NCI-H128 (cell line): ENCODE data around the gene SLC1A2.

Experiments
- DNase-seq: peaks from one replicate; lab custom pipeline; 2025; ENCODE audit not compliant: unreplicated experiment; lab: John Stamatoyannopoulos, UW

SLC1A2 gene

GRCh38 chr11:35414311-35414710 lies 5.0 kb downstream of the SLC1A2 start:
- DNase-seq, result no peak

DNA sequence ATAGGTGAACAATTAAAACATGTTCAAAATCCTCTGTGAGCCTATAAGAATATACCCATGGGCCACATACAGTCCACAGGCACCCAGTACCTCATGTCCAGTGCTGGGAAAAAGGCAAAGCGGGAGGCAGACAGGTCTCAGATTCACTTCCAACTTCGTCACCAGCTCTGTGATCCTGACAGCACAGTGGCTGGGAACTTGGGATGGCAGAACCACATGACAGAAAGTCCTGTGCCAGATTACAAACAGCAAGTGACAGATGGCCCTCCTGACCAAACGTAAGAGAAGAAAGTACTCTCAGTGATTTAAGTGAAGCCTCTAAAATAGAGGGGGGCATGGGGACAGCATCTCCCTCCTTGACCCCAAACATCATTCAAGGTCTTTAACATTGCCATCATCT lies 5.8 kb downstream of the SLC1A2 start:
- DNase-seq, result no peak

GRCh38 chr11:35412285-35412684 lies 7.1 kb downstream of the SLC1A2 start:
- DNase-seq, result no peak

DNA sequence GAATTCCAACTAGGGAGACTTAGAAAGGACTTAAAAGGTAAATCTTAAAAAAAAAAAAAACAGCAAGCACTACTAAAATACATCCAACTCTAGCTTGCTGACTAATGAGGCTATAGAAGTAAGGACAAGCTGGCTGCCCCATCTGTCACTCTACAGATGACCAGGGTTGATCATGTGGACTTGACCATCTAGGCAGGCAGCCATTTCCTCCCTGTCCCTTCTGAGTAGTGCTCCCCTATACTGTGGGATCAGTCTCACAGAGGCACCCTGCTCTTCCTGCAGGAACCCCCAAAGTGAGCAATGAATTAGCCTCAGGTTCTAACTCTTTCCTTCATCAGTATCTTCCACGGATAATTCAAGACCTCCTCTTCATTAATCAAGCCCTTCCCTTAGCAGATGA lies 12.3 kb downstream of the SLC1A2 start:
- DNase-seq, result no peak

- no peak for DNase-seq
Measured at GRCh38 chr11:35404388-35404775, 15.0 kb downstream of the SLC1A2 start.

DNA sequence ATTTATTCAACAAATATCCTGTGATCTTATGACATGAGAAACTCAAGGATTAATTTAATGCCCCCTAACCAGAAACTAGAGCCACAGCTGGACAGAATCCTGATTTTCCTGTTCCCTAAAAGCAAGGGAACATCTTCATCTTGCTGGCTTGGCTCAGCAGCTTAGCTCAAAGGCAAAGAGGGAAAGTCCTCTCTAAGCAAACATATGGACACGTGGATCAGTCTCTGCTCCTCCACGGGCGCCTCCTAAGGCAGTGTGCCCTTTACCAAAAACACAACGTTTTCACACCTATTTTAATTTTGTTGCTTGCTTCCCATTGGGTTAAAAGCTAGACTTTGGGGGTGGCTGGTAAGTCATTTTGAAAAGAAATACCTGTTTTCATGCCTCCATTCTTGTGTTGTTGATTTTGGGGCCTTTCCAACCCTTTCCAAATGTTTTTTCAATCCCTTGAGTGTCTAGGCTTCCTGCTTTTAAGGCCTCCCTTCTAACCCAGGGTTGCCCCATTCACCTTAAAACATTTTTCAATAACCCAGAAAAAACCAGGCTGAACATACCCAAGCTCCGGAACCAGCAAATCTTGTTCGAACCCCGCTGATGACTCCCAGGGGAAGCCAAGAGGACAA lies 15.5 kb downstream of the SLC1A2 start:
- DNase-seq, result no peak

GRCh38 chr11:35402751-35403660 lies 16.4 kb downstream of the SLC1A2 start:
- DNase-seq, result no peak

GRCh38 chr11:35398881-35399280 lies 20.5 kb downstream of the SLC1A2 start:
- no peak for DNase-seq

GRCh38 chr11:35394941-35395340 lies 24.4 kb downstream of the SLC1A2 start:
- no peak for DNase-seq

GRCh38 chr11:35393098-35393497 lies 26.3 kb downstream of the SLC1A2 start:
- DNase-seq, result no peak

GRCh38 chr11:35391922-35392688 lies 27.3 kb downstream of the SLC1A2 start:
- DNase-seq, result peak; percentile 63

GRCh38 chr11:35390737-35391682 lies 28.3 kb downstream of the SLC1A2 start:
- no peak for DNase-seq

DNA sequence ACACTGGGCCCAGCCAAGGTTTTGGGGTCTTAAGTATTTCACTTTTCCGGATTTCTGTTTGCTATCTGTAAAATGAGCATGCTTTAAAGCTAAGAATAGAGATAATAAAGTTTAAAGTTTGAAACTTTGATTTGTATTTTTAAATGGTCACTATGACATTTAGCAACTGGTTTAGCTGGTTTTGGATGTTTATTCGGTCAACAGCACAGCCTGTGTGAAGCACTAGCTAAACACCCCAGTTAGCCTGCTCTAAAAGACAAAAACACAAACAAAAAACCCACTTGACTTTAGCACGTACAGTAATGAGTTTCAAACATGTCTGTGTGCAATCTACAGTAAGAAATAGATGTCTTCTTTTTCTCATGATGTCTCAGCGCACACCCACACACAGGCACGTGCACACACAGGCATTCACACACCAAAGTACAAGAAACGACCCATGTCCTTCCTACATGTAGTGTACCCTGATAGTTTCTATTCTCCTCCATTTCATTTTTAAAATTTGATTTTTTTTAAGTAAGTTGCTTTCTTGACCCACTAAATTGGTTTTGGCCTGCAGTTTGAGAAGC lies 29.4 kb downstream of the SLC1A2 start:
- no peak for DNase-seq

GRCh38 chr11:35389112-35389511 lies 30.2 kb downstream of the SLC1A2 start:
- no peak for DNase-seq

- no peak for DNase-seq
Measured at GRCh38 chr11:35388061-35388460, 31.3 kb downstream of the SLC1A2 start.

- no peak for DNase-seq
Measured at GRCh38 chr11:35387111-35387982, 32.0 kb downstream of the SLC1A2 start.

DNA sequence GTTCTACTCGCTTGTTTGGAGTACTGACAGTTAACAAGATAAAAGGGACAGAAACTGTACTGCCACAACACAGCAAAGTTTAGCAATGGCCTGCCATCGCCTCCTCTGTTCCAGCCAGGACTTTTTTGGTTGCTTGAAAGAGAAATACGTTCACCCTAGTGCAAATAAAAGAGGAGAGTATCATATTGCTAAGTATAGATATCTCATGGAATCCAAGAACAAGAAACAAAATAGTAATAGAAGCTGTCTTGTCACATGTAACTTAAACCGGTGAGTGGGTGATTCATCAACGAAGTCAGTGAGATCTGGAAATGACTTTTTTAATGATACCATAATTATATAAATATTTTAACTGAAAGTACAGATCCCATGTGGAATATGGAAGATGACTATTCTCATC lies 35.4 kb downstream of the SLC1A2 start:
- no peak for DNase-seq

GRCh38 chr11:35381709-35382322 lies 37.5 kb downstream of the SLC1A2 start:
- DNase-seq, result no peak

- DNase-seq, result no peak
Measured at GRCh38 chr11:35380603-35381002, 38.8 kb downstream of the SLC1A2 start.
